Measurements from ENCODE around the gene PRKCE. TPM values are rescaled to one million over a fixed set of nuclear protein-coding genes. Genes with fewer than 3 reads are reported as not detected.

PRKCE gene
- total RNA-seq, 1 experiment from 2014 or later, result 1.3 TPM

DNA sequence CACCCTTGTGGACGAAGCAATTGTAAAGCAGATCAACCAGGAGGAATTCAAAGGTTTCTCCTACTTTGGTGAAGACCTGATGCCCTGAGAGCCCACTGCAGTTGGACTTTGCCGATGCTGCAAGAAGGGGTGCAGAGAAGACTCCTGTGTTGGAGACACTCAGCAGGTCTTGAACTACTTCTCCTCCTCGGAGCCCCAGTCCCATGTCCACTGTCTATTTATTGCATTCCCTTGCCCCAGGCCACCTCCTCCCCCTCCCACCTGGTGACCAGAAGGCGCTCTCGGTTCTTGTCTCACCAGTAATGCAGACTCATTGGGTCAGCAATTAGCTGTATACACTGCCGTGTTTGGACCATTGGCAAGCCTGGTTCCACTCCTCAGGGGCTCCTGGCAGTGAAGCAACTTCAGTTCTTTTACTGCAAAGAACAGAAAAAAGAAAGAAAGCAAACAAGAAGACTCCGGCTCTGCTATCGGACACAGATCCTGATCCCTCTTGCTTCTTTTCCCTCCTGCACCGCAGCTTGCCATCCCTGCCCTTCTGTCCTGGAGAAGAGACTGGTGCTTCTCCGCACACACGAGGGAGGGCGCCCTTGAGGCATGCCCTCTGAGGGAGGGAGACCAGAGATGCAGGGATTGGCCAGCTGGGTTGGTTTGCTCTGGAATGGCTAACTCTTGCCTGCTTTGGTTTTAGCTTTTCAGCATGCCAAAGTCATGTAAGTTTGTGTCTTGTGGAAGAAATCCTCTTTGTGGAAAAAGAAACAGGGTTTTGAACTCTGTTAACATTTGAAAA, 533.5 kb downstream of the PRKCE start:
- Histone ChIP-seq H2BK120ac (ENCODE audit: low read depth, low read length, poor library complexity, severe bottlenecking) (no peak overlapping the region), H4K5ac (ENCODE audit: insufficient read length, low read depth, low read length) (no peak overlapping the region), H4K91ac (ENCODE audit: insufficient read length, low read depth, low read length) (no peak overlapping the region), H2AK5ac (ENCODE audit: insufficient read length, low read length) (no peak overlapping the region), H3K27ac (ENCODE audit: insufficient read length, low read depth, low read length) (no peak overlapping the region), H3K9ac (ENCODE audit: extremely low read depth, insufficient read length, low read length) (no peak overlapping the region), H3K14ac (ENCODE audit: insufficient read depth, low read length) (no peak overlapping the region), H3K4ac (ENCODE audit: low read depth, low read length) (no peak overlapping the region), H2BK20ac (ENCODE audit: low read depth, low read length, poor library complexity, severe bottlenecking) (no peak overlapping the region), H3K56ac (ENCODE audit: insufficient read length, low read depth, low read length) (no peak overlapping the region), H3K4me1 (ENCODE audit: insufficient read depth, low read length) (no peaks in the 10 kb centered on the region), H3K23me2 (ENCODE audit: insufficient read length, low read depth, low read length, poor library complexity, severe bottlenecking) (no peaks in the 10 kb centered on the region), H2BK12ac (ENCODE audit: insufficient read length, low read depth, low read length) (no peak overlapping the region), H2AFZ (ENCODE audit: low read length) (no peak overlapping the region), H3K79me2 (ENCODE audit: insufficient read depth, low read length) (no peaks in the 10 kb centered on the region), H3K27me3 (ENCODE audit: insufficient read depth, low read length) (no peaks in the 10 kb centered on the region), H3K4me2 (ENCODE audit: insufficient read depth, insufficient read length, low read length) (no peak overlapping the region), H3K79me1 (ENCODE audit: insufficient read depth, low read depth, low read length, poor library complexity, severe bottlenecking) (no peaks in the 10 kb centered on the region), H3T11ph (ENCODE audit: low read length) (no peak overlapping the region), H3K9me3 (ENCODE audit: control insufficient read depth, low read depth, low read length) (no peaks in the 10 kb centered on the region), H3K18ac (ENCODE audit: insufficient read length, low read depth, low read length) (no peak overlapping the region), H4K20me1 (ENCODE audit: control insufficient read depth, insufficient read depth, insufficient read length) (no peaks in the 10 kb centered on the region), H3K23ac (ENCODE audit: insufficient read length, low read depth, low read length) (no peak overlapping the region), H2BK5ac (ENCODE audit: insufficient read length, low read length) (no peak overlapping the region), H2BK15ac (ENCODE audit: low read depth, low read length) (no peak overlapping the region), H4K8ac (replicated peaks; ENCODE audit: insufficient read length, low read depth, low read length) (no peak overlapping the region)
- no peaks in the 10 kb centered on the region; a peak in 1 of 5 replicates for H3K9me3 Mint-ChIP-seq
- peak; percentile 46 for DNase-seq
- WGBS (ENCODE audit: extremely low coverage, insufficient read length, low lambda C conversion rate), result no CpG with 5 or more reads among the region's 12 CpGs
- TF ChIP-seq, protein P1, sequence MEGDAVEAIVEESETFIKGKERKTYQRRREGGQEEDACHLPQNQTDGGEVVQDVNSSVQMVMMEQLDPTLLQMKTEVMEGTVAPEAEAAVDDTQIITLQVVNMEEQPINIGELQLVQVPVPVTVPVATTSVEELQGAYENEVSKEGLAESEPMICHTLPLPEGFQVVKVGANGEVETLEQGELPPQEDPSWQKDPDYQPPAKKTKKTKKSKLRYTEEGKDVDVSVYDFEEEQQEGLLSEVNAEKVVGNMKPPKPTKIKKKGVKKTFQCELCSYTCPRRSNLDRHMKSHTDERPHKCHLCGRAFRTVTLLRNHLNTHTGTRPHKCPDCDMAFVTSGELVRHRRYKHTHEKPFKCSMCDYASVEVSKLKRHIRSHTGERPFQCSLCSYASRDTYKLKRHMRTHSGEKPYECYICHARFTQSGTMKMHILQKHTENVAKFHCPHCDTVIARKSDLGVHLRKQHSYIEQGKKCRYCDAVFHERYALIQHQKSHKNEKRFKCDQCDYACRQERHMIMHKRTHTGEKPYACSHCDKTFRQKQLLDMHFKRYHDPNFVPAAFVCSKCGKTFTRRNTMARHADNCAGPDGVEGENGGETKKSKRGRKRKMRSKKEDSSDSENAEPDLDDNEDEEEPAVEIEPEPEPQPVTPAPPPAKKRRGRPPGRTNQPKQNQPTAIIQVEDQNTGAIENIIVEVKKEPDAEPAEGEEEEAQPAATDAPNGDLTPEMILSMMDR (conservative IDR thresholded peaks at IDR 0.05), result peak; percentile 71
- peaks cover 9% of the 10 kb centered on the region for H3K27me3 Mint-ChIP-seq (ENCODE audit: low read depth)
- no peak overlapping the region for H3K4me3 Mint-ChIP-seq
- no peaks in the 10 kb centered on the region for H3K4me1 Mint-ChIP-seq
- no peak overlapping the region for H3K27ac Mint-ChIP-seq
- H3K36me3 Mint-ChIP-seq (ENCODE audit: insufficient read depth in 1 of 3, low read depth in 3 of 3), result no peaks in the 10 kb centered on the region
